Superior temporal gyrus (tissue), 1 donor: Measurements from ENCODE around the gene GATAD2A.

ENCODE experiments used
- DNase-seq: peaks from one replicate; pipeline ENCODE4 v3.0.0-alpha.2; 2016; ENCODE audit errors: extremely low spot score

The GATAD2A gene

GRCh38 chr19:19422156-19422555 is 16.7 kb downstream of the GATAD2A start:
- DNase-seq = no peak

GRCh38 chr19:19423322-19423721 is 17.8 kb downstream of the GATAD2A start:
- no peak for DNase-seq

GRCh38 chr19:19425170-19425875 is 19.8 kb downstream of the GATAD2A start:
- DNase-seq = no peak

GRCh38 chr19:19426216-19426615 is 20.7 kb downstream of the GATAD2A start:
- DNase-seq = no peak

DNA sequence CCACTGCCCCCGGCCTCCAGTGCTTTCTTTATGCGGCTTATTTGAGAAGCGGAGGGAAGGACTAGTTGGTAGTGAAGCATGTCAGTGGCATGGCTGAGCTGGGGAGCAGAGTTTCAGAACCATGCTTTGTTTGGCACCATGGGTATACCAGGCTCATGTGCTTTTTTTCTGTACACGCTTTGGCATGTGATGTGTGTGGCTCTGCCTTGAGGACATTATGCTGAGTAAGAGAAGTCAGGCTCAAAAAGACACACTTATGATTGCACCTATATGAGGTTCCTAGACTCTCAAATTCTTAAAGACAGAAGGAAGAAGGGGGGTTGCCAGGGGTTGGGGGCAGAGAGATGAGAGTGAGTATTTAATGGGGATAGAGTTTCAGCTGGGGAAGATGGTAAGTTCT is 21.3 kb downstream of the GATAD2A start:
- no peak for DNase-seq

DNA sequence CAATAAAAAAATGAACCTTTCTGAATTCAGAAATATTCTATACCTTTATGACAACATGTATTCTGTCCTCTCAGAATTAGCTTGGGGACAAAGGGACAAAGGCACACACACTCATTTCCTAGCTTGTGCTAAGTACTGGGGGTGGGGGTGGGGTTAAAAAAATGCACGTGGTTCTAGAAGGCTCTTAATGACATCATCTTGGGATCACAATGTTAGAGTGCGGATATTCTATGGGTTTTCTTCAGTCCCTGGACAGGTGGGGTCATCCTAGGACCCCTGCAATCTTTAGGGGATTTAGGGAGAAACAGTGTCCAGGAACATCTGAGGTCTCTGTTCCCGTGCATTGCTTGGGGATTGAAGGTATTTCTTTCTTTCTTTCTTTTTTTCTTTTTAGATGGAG is 21.8 kb downstream of the GATAD2A start:
- no peak for DNase-seq

- DNase-seq = no peak
Measured at GRCh38 chr19:19427944-19428343, 22.5 kb downstream of the GATAD2A start.

- no peak for DNase-seq
Measured at GRCh38 chr19:19428746-19429145, 23.3 kb downstream of the GATAD2A start.

DNA sequence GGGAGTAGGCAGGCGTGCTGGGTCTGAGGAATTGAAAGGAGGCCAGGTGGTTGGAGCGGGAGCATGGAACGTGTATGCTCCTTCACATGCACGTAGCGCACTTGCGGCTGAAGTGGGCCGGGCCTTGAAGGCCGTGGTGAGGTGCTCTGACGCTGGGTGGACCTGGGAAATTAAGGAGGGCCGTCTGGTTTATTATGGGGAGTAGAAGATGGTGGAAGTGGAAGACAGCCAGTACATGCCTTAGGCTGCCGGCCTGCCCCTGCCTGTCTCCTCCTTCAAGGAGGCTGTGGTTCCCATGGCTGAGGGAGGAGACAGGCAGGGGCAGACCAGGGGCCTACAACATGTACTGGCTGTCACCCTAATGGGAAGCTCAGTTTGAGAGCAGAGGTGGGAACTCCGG is 23.9 kb downstream of the GATAD2A start:
- no peak for DNase-seq

GRCh38 chr19:19432732-19433131 is 27.3 kb downstream of the GATAD2A start:
- DNase-seq = no peak

DNA sequence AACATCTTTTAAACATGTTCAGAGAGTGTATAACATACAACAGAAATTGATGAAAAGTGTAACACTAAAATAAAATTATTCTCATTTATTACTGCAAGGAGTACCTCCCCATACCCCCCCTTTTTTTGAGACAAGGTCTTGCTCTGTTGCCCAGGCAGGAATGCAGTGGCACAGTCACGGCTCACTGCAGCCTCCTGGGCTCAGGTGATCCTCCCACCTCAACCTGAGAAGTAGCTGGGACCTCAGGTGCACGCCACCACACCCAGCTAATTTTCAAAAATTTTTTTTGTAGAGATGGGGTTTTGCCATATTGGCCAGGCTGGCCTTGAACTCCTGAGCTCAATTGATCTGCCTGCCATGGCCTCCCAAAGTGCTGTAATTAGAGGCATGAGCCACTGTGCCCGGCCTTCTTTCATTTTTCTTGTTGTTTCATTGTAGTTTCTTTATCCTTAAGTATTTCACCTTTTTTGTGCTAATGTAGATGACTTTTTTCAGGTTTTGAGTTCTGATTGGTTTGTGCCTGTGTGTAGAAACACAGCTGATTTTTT is 28.3 kb downstream of the GATAD2A start:
- DNase-seq = no peak

DNA sequence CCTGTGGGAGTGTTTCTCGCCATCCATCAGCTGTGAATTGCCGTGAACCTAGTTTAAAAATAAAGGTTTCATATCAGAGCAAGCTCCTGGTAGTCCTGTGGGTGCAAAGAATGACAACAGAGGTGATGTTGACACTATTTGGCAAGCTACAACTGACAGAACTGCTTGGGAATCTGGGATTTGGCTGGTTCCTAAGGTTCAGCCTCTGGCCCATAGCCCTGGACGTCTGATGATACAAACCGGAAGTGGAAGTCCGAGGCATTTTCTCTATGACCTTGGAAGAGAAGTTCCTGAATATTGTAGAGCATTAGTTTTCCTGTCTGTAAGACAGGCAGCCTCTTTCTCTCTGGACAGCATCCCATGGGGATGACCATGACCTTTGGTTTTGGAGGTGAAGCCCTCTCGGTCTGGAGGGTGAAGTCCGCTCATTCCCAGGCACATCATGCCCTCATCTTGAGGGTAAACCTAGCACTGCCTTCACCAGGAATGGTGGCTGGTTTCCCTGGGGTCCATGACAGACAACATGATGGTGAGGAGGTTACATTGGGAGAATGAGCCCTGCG is 29.1 kb downstream of the GATAD2A start:
- no peak for DNase-seq

GRCh38 chr19:19436137-19436691 is 30.7 kb downstream of the GATAD2A start:
- DNase-seq = no peak

GRCh38 chr19:19438366-19439175 is 33.1 kb downstream of the GATAD2A start:
- DNase-seq = no peak

DNA sequence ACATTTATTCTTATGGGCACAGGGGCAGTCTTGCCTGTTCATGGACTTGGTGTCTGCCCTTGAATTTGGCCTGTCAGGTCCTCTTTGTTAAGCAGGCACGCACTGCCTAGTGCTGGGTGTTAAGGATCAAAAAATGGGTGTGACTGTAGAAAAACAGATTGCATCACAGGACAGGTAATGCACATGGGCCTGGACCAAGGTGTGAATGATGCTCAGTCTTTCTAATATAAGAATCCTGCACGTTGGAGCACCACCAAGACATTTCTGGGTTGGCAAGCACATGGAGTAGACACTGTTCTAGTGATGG is 33.7 kb downstream of the GATAD2A start:
- no peak for DNase-seq

DNA sequence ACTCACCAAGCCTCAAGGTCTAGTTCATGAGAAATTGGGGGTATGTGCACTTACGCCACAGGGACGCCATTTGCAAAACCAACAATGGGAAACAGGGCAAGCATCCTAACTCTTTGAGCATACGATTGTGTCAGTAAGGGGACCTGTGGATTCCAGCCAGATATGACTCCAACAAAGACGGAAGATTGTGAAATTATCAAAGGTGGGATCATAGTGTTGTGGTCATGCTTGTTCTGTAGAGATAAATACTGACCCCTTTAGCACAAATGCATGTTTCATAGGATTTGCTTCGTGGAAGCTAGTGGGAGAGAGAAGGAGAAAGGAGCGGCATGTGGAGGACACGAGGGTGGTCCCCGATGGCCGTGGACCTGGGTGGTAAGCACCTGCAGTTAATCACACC is 37.8 kb downstream of the GATAD2A start:
- no peak for DNase-seq

DNA sequence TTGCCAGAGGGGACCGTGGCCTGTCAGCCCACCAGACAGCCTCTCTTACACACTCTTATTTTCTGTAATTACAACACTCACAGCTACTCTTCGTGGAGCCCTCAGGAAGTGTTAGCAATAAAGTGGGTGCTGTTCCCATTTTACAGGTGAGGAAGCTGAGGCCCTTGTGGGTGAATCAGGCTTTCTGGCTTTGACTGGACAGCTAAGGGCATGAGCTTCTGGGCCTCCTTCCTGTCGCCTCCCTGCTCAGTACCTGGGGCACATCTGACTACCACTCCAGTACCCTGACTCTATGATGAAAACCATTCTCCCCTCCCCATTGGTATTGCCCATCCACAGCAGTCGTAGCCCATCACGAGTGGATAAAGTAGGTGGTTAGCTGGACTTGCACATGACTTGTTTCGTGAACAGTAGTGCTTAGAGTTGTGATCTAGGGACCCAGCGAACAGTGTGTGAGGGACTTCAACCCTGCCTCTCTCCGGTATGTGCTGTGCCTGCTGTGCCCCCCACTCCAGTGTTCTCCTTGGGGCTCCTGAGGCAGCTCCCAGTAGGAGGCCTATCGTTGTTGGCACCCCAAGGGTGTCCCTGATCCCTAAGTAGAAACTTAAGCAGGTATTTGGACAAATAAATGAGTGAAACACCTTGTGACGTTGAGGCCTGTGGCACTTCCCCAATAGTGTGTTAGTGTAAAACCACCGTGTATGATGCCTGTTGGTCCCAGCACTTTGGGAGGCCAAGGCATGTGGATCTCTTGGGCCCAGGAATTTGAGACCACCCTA is 38.6 kb downstream of the GATAD2A start:
- no peak for DNase-seq

DNA sequence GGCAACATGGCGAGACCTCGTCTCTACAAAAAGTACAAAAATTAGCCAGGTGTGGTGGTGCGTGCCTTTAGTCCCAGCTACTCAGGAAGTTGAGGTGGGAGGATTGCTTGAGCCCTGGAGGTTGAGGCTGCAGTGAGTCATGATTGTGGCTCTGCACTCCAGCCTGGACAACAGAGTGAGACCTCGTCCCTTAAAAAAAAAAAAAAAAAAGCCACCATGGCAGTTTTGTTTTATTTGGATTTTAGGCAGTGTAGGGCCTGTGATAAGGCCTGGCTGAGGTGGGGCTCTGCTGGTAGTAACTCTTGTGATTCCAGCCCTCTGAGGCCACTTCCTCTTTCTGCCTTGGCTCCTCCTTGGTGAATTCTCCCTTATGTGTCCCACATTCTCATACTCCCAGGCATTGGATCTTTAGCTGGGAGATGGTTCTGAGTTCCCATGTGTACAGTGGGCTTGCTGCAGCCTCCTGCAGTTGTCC is 39.2 kb downstream of the GATAD2A start:
- DNase-seq = no peak

GRCh38 chr19:19445288-19445687 is 39.8 kb downstream of the GATAD2A start:
- no peak for DNase-seq

GRCh38 chr19:19445911-19446361 is 40.5 kb downstream of the GATAD2A start:
- no peak for DNase-seq

- DNase-seq = no peak
Measured at GRCh38 chr19:19446655-19447437, 41.4 kb downstream of the GATAD2A start.
